ENCODE measurements around the gene SNX33.
A peak's percentile ranks its signal among the peaks of the same experiment; 100 is the strongest.
"Not testable (repeated sequence)": the region's sequence is repeated elsewhere in the genome, so short reads cannot be mapped to it uniquely, and the experiment has no call there.

The SNX33 gene

GRCh38 chr15:75686212-75686642 is 38.5 kb downstream of the SNX33 start:
- peak; percentile 73 for DNase-seq

- no peak for DNase-seq
Measured at GRCh38 chr15:75687486-75688277, 40.0 kb downstream of the SNX33 start.

GRCh38 chr15:75688278-75688557 is 40.5 kb downstream of the SNX33 start:
- no peak for DNase-seq

- DNase-seq, result no peak
Measured at GRCh38 chr15:75688831-75689230, 41.1 kb downstream of the SNX33 start.

- not testable (repeated sequence) for DNase-seq
Measured at GRCh38 chr15:75689429-75689828, 41.7 kb downstream of the SNX33 start.

- not testable (repeated sequence) for DNase-seq
Measured at GRCh38 chr15:75692311-75692710, 44.6 kb downstream of the SNX33 start.

GRCh38 chr15:75693028-75693427 is 45.3 kb downstream of the SNX33 start:
- not testable (repeated sequence) for DNase-seq

GRCh38 chr15:75693501-75694240 is 46.0 kb downstream of the SNX33 start:
- DNase-seq, result no peak

GRCh38 chr15:75694241-75695182 is 46.8 kb downstream of the SNX33 start:
- DNase-seq, result no peak

- no peak for DNase-seq
Measured at GRCh38 chr15:75695220-75695619, 47.5 kb downstream of the SNX33 start.

- DNase-seq, result no peak
Measured at GRCh38 chr15:75695634-75696310, 48.1 kb downstream of the SNX33 start.

- DNase-seq, result no peak
Measured at GRCh38 chr15:75696311-75696720, 48.6 kb downstream of the SNX33 start.

GRCh38 chr15:75696854-75697259 is 49.1 kb downstream of the SNX33 start:
- no peak for DNase-seq

GRCh38 chr15:75697523-75697922 is 49.8 kb downstream of the SNX33 start:
- DNase-seq, result no peak

GRCh38 chr15:75697974-75698747 is 50.4 kb downstream of the SNX33 start:
- DNase-seq, result not testable (repeated sequence)

- not testable (repeated sequence) for DNase-seq
Measured at GRCh38 chr15:75699517-75699916, 51.8 kb downstream of the SNX33 start.

- DNase-seq, result not testable (repeated sequence)
Measured at GRCh38 chr15:75699961-75700874, 52.5 kb downstream of the SNX33 start.

- not testable (repeated sequence) for DNase-seq
Measured at GRCh38 chr15:75701071-75702003, 53.6 kb downstream of the SNX33 start.

GRCh38 chr15:75702436-75702835 is 54.7 kb downstream of the SNX33 start:
- no peak for DNase-seq
